ENCODE measurements around the gene PSAT1. TPM values are rescaled to one million over a fixed set of nuclear protein-coding genes. Genes with fewer than 3 reads are reported as not detected.

The PSAT1 gene
- total RNA-seq, 1 donor from 2014 or later: 1.9 TPM

- Histone ChIP-seq H3K27ac (no peak overlapping the region), H3K27me3 (no peaks in the 10 kb centered on the region), H3K4me3 (no peak overlapping the region), H3K4me1 (no peaks in the 10 kb centered on the region), H3K9me3 (no peaks in the 10 kb centered on the region), H3K36me3 (no peaks in the 10 kb centered on the region)
- intact Hi-C loops (cut with DNase I): no loop called here
- TF ChIP-seq CTCF (IDR thresholded peaks at IDR 0.05): no peak
- DNase-seq (ENCODE audit: low spot score in 2 of 2): no peak
These were observed 10.0 kb upstream of the PSAT1 start for GRCh38 chr9:78286946-78287388.

GRCh38 chr9:78288214-78288892, 8.6 kb upstream of the PSAT1 start:
- intact Hi-C loops (cut with DNase I): no loop called here
- H3K4me3 ChIP-seq: no peak overlapping the region
- no peaks in the 10 kb centered on the region for H3K9me3 ChIP-seq
- no peak for DNase-seq (ENCODE audit: low spot score in 2 of 2)
- no peak overlapping the region for H3K27ac ChIP-seq
- no peaks in the 10 kb centered on the region for H3K4me1 ChIP-seq
- no peak for TF ChIP-seq CTCF (IDR thresholded peaks at IDR 0.05)
- H3K36me3 ChIP-seq: no peaks in the 10 kb centered on the region
- no peaks in the 10 kb centered on the region for H3K27me3 ChIP-seq

- DNase-seq (ENCODE audit: low spot score in 2 of 2): no peak
- H3K4me3 ChIP-seq: no peak overlapping the region
- no peak for TF ChIP-seq CTCF (IDR thresholded peaks at IDR 0.05)
- H3K4me1 ChIP-seq: no peaks in the 10 kb centered on the region
- intact Hi-C loops (cut with DNase I): no loop called here
- no peaks in the 10 kb centered on the region for H3K36me3 ChIP-seq
- H3K27ac ChIP-seq: no peak overlapping the region
- no peaks in the 10 kb centered on the region for H3K9me3 ChIP-seq
- H3K27me3 ChIP-seq: no peaks in the 10 kb centered on the region
These were observed 7.5 kb upstream of the PSAT1 start for GRCh38 chr9:78289474-78289873.

- TF ChIP-seq CTCF (IDR thresholded peaks at IDR 0.05): no peak
- no peaks in the 10 kb centered on the region for H3K27me3 ChIP-seq
- intact Hi-C loops (cut with DNase I): no loop called here
These were observed 5.5 kb upstream of the PSAT1 start for GRCh38 chr9:78291240-78291925.

GRCh38 chr9:78292026-78292425, 4.9 kb upstream of the PSAT1 start:
- Histone ChIP-seq H3K4me1 (no peaks in the 10 kb centered on the region), H3K27me3 (no peaks in the 10 kb centered on the region), H3K27ac (no peak overlapping the region), H3K4me3 (no peak overlapping the region), H3K9me3 (no peaks in the 10 kb centered on the region), H3K36me3 (no peaks in the 10 kb centered on the region)
- TF ChIP-seq CTCF (IDR thresholded peaks at IDR 0.05): no peak
- DNase-seq (ENCODE audit: low spot score in 2 of 2): no peak
- intact Hi-C loops (cut with DNase I): no loop called here

More at GRCh38 chr9:78291240-78291925, 5.5 kb upstream of the PSAT1 start:
- no peaks in the 10 kb centered on the region for H3K4me1 ChIP-seq
- no peak overlapping the region for H3K27ac ChIP-seq
- H3K9me3 ChIP-seq: no peaks in the 10 kb centered on the region
- no peaks in the 10 kb centered on the region for H3K36me3 ChIP-seq
- no peak for DNase-seq (ENCODE audit: low spot score in 2 of 2)
- no peak overlapping the region for H3K4me3 ChIP-seq

Measured in ascending aorta (tissue), 2 donors.